ENCODE measurements around the gene ALKBH6.

GRCh38 chr19:35993923-35994598, 20.0 kb downstream of the ALKBH6 start:
- TF ChIP-seq YY1 (IDR thresholded peaks at IDR 0.05; ENCODE audit: low read depth, low read length) (no peak), ZSCAN29 (IDR thresholded peaks at IDR 0.05) (no peak), HSF1 (IDR thresholded peaks at IDR 0.05; ENCODE audit: low read depth, low read length) (no peak), ATF2 (IDR thresholded peaks at IDR 0.05; ENCODE audit: low read length) (no peak), KDM1A (IDR thresholded peaks at IDR 0.05; ENCODE audit: borderline replicate concordance) (no peak), HDGF (IDR thresholded peaks at IDR 0.05) (no peak), CTCF (IDR thresholded peaks at IDR 0.05 in 2 of 3, conservative IDR thresholded peaks at IDR 0.05 in 1 of 3; ENCODE audit: control insufficient read depth in 2 of 3, extremely low read depth in 1 of 3, insufficient read depth in 1 of 3, low read depth in 3 of 3, low read length in 3 of 3) (no peak), MYB (IDR thresholded peaks at IDR 0.05; ENCODE audit: borderline replicate concordance, low read depth, low read length) (no peak), POLR2AphosphoS5 (IDR thresholded peaks at IDR 0.05; ENCODE audit: low read length) (no peak)
